PC-3 (cell line): ENCODE results near the gene FLYWCH1. TPM values are rescaled to one million over a fixed set of nuclear protein-coding genes. Genes with fewer than 3 reads are reported as not detected.

Experiments used
- ATAC-seq: fragments of 200-7000 bp; cut with Tn5 transposase; 2 replicates; pipeline ENCODE4 v1.9.1; 2020; ENCODE audit warnings: mild to moderate bottlenecking, moderate library complexity
- BruUV-seq: library from RNA; stranded (reverse); fragments of 400-500 nt; replicated peaks from 2 replicates; lab custom pipeline; 2021; lab: Mats Ljungman, UMichigan
- CTCF ChIA-PET: fragments of 300-600 bp; sonication (Branson Sonifier 250); formaldehyde crosslinking; loops from one replicate; lab custom pipeline; 2022; ENCODE audit warnings: antibody characterized with exemption; lab: Charles Lee
- POLR2A ChIA-PET: fragments of 300-600 bp; sonication (Branson Sonifier 250); formaldehyde crosslinking; loops from one replicate; lab custom pipeline; 2022; ENCODE audit warnings: antibody characterized with exemption; ENCODE audit not compliant: unreplicated experiment; lab: Charles Lee
- DNase-seq: peaks from one replicate; pipeline ENCODE4 v3.0.0-alpha.2; 2015
- H2AFZ ChIP-seq: fragments of 300-600 bp; sonication (generic); 2 replicates; pipeline ENCODE4 v1.6.0; 2016; ENCODE audit warnings: antibody characterized with exemption, low read length
- H3F3A ChIP-seq: fragments of 300-600 bp; sonication (generic); one replicate; pipeline ENCODE4 v1.6.0; 2017; ENCODE audit warnings: antibody characterized with exemption, low read length, control low read depth, mild to moderate bottlenecking; ENCODE audit not compliant: unreplicated experiment
- H3K27ac ChIP-seq: fragments of 300-600 bp; sonication (generic); 2 replicates; pipeline ENCODE4 v1.5.1; 2016; ENCODE audit warnings: mild to moderate bottlenecking, low read length
- H3K27me3 ChIP-seq: fragments of 300-600 bp; sonication (generic); 2 replicates; pipeline ENCODE4 v1.6.1; 2016; ENCODE audit warnings: low read length, mixed read lengths
- H3K36me3 ChIP-seq: fragments of 300-600 bp; sonication (generic); 2 replicates; pipeline ENCODE4 v1.6.1; 2016; ENCODE audit warnings: low read depth, mixed run types, low read length, mixed read lengths
- H3K4me1 ChIP-seq: fragments of 300-600 bp; sonication (generic); 2 replicates; pipeline ENCODE4 v1.5.1; 2016; ENCODE audit warnings: low read length; ENCODE audit not compliant: insufficient read depth
- H3K4me2 ChIP-seq: fragments of 300-600 bp; sonication (generic); 2 replicates; pipeline ENCODE4 v1.6.0; 2016; ENCODE audit warnings: low read length
- H3K4me3 ChIP-seq: fragments of 300-600 bp; sonication (generic); 2 replicates; pipeline ENCODE4 v1.5.1; 2016; ENCODE audit warnings: mild to moderate bottlenecking, low read length, mixed read lengths
- H3K79me2 ChIP-seq: fragments of 300-600 bp; sonication (generic); 2 replicates; pipeline ENCODE4 v1.6.1; 2017; ENCODE audit warnings: low read length, mixed read lengths
- H3K9ac ChIP-seq: fragments of 300-600 bp; sonication (generic); 2 replicates; pipeline ENCODE4 v1.6.0; 2016; ENCODE audit warnings: mild to moderate bottlenecking, low read length
- H3K9me2 ChIP-seq: fragments of 300-600 bp; sonication (generic); replicated peaks from 2 replicates; pipeline ENCODE4 v1.6.1; 2016; ENCODE audit warnings: mixed run types, low read length, mixed read lengths
- H3K9me3 ChIP-seq: fragments of 300-600 bp; sonication (generic); 2 replicates; pipeline ENCODE4 v1.6.1; 2016; ENCODE audit warnings: low read length, mixed read lengths
- H4K20me1 ChIP-seq: fragments of 300-600 bp; sonication (generic); 2 replicates; pipeline ENCODE4 v1.6.1; 2016; ENCODE audit warnings: low read length, mixed read lengths
- EZH2 ChIP-seq: fragments of 300-600 bp; sonication (generic); IDR thresholded peaks from one replicate; pipeline ENCODE4 v1.6.1; 2017; ENCODE audit warnings: antibody characterized with exemption, mild to moderate bottlenecking, low read length; ENCODE audit not compliant: unreplicated experiment
- EZH2phosphoT487 ChIP-seq: fragments of 300-600 bp; sonication (generic); IDR thresholded peaks from 2 replicates; pipeline ENCODE4 v1.6.1; 2018; ENCODE audit warnings: mild to moderate bottlenecking, antibody characterized with exemption, low read length, borderline replicate concordance
- intact Hi-C: fragments of 100-400 bp; cut with micrococcal nuclease; formaldehyde crosslinking; loops from 2 replicates; pipeline ENCODE4 v1.9.0; 2023
- total RNA-seq: library from RNA; depleted of rRNA; stranded (reverse); fragments of >200 nt; gene quantifications from 2 replicates; pipeline ENCODE4 v1.2.3, GENCODE V29; 2014
- TF ChIP-seq, protein P1 (sequence below): fragments of 300-600 bp; sonication (generic); conservative IDR thresholded peaks from 2 replicates; pipeline ENCODE4 v1.5.1; 2017; ENCODE audit warnings: antibody characterized with exemption, low read depth, mild to moderate bottlenecking, low read length

FLYWCH1 gene
- total RNA-seq, 1 experiment from 2014 or later = 41.4 TPM

DNA sequence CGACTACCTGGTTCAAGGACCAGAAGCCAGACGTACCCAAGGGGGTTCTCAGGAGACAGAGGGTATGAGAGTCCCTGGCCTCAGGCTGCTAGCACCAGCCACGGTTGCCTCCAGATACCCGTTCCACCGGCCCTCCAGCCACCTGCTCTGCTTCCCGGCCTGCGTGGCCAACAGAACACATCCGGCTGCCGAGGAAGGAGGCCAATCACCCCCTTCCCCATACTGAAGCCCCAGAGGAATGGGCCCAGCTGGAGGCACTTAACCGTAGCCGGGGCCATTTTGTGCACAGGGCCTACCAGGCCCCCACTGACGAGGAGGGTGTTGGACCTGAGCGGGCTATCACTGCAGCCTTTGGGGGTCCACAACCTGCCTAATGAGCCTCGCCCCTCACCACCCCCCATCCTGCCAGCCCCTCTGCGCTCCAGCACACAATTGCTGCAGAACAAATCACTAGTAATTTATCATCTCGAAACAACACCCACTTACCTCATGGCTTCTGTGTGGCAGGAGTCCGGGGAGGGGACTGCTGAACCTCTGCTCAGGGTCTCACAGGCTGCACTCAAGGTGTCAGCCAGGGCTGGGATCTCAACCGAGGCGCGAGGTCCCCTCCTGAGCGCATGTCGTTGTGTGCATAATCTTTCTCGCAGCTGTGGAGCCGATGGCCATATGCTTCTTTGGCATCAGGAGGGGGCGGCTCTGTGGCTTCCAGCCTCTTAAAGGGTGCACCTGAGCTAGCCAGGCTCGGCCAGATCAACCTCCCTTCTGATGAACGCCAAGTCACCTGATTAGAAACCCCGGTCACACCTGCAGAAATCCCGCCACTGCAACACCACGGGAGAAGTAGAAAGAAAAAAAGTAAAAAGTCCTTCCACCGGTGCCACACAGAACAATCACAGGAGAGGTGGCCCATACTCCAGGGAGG lies 42.2 kb downstream of the FLYWCH1 start:
- no peak for ATAC-seq
- H3K9ac ChIP-seq = no peak overlapping the region
- 0 out of 2 replicates have a peak, but pooled peaks cover 1% of the 10 kb centered on the region for H3K4me1 ChIP-seq
- H3K4me3 ChIP-seq = no peak overlapping the region
- intact Hi-C loops = no loop called here
- H3K4me2 ChIP-seq = no peak overlapping the region
- no peak overlapping the region for H2AFZ ChIP-seq
- DNase-seq = no peak
- no peaks in the 10 kb centered on the region for H3F3A ChIP-seq
- H4K20me1 ChIP-seq = no peaks in the 10 kb centered on the region
- no peaks in the 10 kb centered on the region for H3K27me3 ChIP-seq
- no peak for TF ChIP-seq EZH2phosphoT487
- TF ChIP-seq, protein P1, sequence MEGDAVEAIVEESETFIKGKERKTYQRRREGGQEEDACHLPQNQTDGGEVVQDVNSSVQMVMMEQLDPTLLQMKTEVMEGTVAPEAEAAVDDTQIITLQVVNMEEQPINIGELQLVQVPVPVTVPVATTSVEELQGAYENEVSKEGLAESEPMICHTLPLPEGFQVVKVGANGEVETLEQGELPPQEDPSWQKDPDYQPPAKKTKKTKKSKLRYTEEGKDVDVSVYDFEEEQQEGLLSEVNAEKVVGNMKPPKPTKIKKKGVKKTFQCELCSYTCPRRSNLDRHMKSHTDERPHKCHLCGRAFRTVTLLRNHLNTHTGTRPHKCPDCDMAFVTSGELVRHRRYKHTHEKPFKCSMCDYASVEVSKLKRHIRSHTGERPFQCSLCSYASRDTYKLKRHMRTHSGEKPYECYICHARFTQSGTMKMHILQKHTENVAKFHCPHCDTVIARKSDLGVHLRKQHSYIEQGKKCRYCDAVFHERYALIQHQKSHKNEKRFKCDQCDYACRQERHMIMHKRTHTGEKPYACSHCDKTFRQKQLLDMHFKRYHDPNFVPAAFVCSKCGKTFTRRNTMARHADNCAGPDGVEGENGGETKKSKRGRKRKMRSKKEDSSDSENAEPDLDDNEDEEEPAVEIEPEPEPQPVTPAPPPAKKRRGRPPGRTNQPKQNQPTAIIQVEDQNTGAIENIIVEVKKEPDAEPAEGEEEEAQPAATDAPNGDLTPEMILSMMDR = no peak
- TF ChIP-seq EZH2 = no peak
- no TSS peak for BruUV-seq
- no peak overlapping the region for H3K27ac ChIP-seq
- H3K9me2 ChIP-seq = no peaks in the 10 kb centered on the region
- CTCF ChIA-PET = no interaction called here
- POLR2A ChIA-PET = no interaction called here
- no peaks in the 10 kb centered on the region for H3K79me2 ChIP-seq
- no peaks in the 10 kb centered on the region for H3K36me3 ChIP-seq
- H3K9me3 ChIP-seq = no peaks in the 10 kb centered on the region

DNA sequence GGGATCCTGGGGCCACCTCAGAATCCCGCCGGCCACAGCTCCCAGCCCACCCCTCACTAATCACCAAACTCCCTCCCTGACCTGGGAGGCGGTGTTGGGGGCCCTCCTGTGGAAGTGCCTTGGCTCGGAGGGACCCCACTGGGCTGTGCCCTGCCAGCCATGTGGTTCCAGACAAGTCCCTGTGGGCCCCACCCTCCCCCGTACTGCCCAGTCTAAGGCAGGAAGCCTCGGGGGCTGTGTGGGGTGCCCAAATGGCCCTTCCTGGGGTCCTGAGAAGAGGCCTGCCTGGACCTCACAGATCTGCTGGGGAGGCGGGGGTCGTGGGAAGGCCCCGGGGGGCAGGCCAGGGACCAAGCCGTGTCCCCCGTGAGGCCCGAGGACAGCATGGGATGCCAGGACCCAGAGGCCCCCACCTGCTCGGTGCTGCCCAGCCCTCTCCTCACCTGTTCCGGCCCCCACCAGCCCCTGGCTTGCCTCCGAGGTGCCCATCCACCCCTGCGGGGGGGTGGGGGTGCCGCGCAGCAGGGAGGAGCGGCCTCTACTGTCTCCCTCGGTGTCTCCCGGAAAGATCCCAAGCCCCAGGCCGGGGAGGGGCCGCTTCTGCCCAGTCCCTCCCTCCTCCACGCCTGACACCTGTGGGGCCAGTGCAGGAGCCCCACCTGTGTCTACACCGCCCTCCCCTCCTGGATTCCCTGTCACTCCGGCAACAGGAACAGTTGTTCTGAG lies 43.1 kb downstream of the FLYWCH1 start:
- no TSS peak for BruUV-seq
- Histone ChIP-seq H4K20me1 (no peaks in the 10 kb centered on the region), H3K9ac (no peak overlapping the region), H3K27me3 (no peaks in the 10 kb centered on the region), H3K27ac (no peak overlapping the region), H3K4me2 (no peak overlapping the region), H3K79me2 (no peaks in the 10 kb centered on the region), H3K36me3 (no peaks in the 10 kb centered on the region), H2AFZ (no peak overlapping the region), H3F3A (no peaks in the 10 kb centered on the region), H3K9me2 (no peaks in the 10 kb centered on the region), H3K4me3 (no peak overlapping the region), H3K4me1 (0 out of 2 replicates have a peak, but pooled peaks cover 5% of the 10 kb centered on the region), H3K9me3 (no peaks in the 10 kb centered on the region)
- CTCF ChIA-PET = no interaction called here
- TF ChIP-seq, protein P1 = no peak
- TF ChIP-seq EZH2phosphoT487 (no peak), EZH2 (no peak)
- DNase-seq = no peak
- ATAC-seq = no peak
- intact Hi-C loops = no loop called here
- POLR2A ChIA-PET = no interaction called here
